Measurements from ENCODE around the gene NDUFA1. TPM values are rescaled to one million over a fixed set of nuclear protein-coding genes. Genes with fewer than 3 reads are reported as not detected.

NDUFA1 gene
- total and polyA plus RNA-seq, 9 of the 15 experiments (the other 6 are each of a cell fraction or from before 2014, with no cell fraction given): 162 to 1,285 (median 383) TPM

GRCh38 chrX:119852382-119853353 lies 19.0 kb upstream of the NDUFA1 start, which contains the start of gene UPF3B (continued):
- TF ChIP-seq PRDM10 (IDR thresholded peaks at IDR 0.05; ENCODE audit: partially characterized antibody): peak; percentile 73
- TF ChIP-seq USF1 (CRISPR knock-in tag; IDR thresholded peaks at IDR 0.05): no peak
- peak; percentile 84 to 88 for TF ChIP-seq E2F6 (IDR thresholded peaks at IDR 0.05; ENCODE audit: borderline replicate concordance in 1 of 2, extremely low read depth in 1 of 2, insufficient read depth in 1 of 2, insufficient read length in 1 of 2, low read depth in 1 of 2, low read length in 1 of 2, poor library complexity in 1 of 2, severe bottlenecking in 1 of 2)
- peak; percentile 97 for TF ChIP-seq CHD2 (IDR thresholded peaks at IDR 0.05; ENCODE audit: low read depth, low read length)
- TF ChIP-seq KDM5B (IDR thresholded peaks at IDR 0.05; ENCODE audit: insufficient replicate concordance, low read depth, low read length): peak; percentile 74
- no peak for TF ChIP-seq MED1 (CRISPR knock-in tag; IDR thresholded peaks at IDR 0.05; ENCODE audit: borderline replicate concordance)
- peak in 1 of 2 experiments; percentile 55; a peak in 2 of 4 replicates for TF ChIP-seq FOXK2 (conservative IDR thresholded peaks at IDR 0.05 in 1 of 2, IDR thresholded peaks at IDR 0.05 in 1 of 2; ENCODE audit: low read depth in 2 of 2)
- peak; percentile 65 for TF ChIP-seq POLR2AphosphoS5 (IDR thresholded peaks at IDR 0.05; ENCODE audit: control insufficient read depth, insufficient read depth, low read depth, low read length)
- no peak for TF ChIP-seq CREBBP (IDR thresholded peaks at IDR 0.05; ENCODE audit: low read depth, low read length)
- TF ChIP-seq NR2C1 (IDR thresholded peaks at IDR 0.05): 0 out of 2 replicates have a peak, but pooled peaks have one; percentile 20
- peak; percentile 40; the same call in 1 of the 2 replicates for TF ChIP-seq NR2C1 (tag; IDR thresholded peaks at IDR 0.05)
- no peak for TF ChIP-seq SMAD3 (CRISPR knock-in tag; conservative IDR thresholded peaks at IDR 0.05)
- no peak for TF ChIP-seq ZFPM2 (CRISPR knock-in tag; IDR thresholded peaks at IDR 0.05)
- TF ChIP-seq, protein P1, sequence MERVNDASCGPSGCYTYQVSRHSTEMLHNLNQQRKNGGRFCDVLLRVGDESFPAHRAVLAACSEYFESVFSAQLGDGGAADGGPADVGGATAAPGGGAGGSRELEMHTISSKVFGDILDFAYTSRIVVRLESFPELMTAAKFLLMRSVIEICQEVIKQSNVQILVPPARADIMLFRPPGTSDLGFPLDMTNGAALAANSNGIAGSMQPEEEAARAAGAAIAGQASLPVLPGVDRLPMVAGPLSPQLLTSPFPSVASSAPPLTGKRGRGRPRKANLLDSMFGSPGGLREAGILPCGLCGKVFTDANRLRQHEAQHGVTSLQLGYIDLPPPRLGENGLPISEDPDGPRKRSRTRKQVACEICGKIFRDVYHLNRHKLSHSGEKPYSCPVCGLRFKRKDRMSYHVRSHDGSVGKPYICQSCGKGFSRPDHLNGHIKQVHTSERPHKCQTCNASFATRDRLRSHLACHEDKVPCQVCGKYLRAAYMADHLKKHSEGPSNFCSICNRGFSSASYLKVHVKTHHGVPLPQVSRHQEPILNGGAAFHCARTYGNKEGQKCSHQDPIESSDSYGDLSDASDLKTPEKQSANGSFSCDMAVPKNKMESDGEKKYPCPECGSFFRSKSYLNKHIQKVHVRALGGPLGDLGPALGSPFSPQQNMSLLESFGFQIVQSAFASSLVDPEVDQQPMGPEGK (CRISPR knock-in tag; IDR thresholded peaks at IDR 0.05; ENCODE audit: borderline replicate concordance): no peak
- TF ChIP-seq, protein P2, sequence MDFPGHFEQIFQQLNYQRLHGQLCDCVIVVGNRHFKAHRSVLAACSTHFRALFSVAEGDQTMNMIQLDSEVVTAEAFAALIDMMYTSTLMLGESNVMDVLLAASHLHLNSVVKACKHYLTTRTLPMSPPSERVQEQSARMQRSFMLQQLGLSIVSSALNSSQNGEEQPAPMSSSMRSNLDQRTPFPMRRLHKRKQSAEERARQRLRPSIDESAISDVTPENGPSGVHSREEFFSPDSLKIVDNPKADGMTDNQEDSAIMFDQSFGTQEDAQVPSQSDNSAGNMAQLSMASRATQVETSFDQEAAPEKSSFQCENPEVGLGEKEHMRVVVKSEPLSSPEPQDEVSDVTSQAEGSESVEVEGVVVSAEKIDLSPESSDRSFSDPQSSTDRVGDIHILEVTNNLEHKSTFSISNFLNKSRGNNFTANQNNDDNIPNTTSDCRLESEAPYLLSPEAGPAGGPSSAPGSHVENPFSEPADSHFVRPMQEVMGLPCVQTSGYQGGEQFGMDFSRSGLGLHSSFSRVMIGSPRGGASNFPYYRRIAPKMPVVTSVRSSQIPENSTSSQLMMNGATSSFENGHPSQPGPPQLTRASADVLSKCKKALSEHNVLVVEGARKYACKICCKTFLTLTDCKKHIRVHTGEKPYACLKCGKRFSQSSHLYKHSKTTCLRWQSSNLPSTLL (IDR thresholded peaks at IDR 0.05): no peak

Measured in K562 (cell line).